NB4 (cell line): ENCODE results near the gene CUEDC1.
A peak's percentile ranks its signal among the peaks of the same experiment; 100 is the strongest.

Experiments used
- DNase-seq: peaks from one replicate; pipeline ENCODE4 v3.0.0; 2010; ENCODE audit warnings: low read depth
- H3K4me3 ChIP-seq: one replicate; pipeline ENCODE4 v1.5.1; 2011; ENCODE audit warnings: mild to moderate bottlenecking, low read depth, low read length, moderate library complexity
- CTCF ChIP-seq: IDR thresholded peaks from one replicate; pipeline ENCODE4 v1.5.1; 2012; ENCODE audit warnings: low read depth, low read length
- MAX ChIP-seq: IDR thresholded peaks from 2 replicates; pipeline ENCODE4 v1.6.1; 2011; ENCODE audit warnings: low read depth, low read length
- MYC ChIP-seq: IDR thresholded peaks from 2 replicates; pipeline ENCODE4 v1.6.1; 2011; ENCODE audit warnings: low read depth, low read length
- POLR2A ChIP-seq: IDR thresholded peaks from 2 replicates; pipeline ENCODE4 v1.6.1; 2011; ENCODE audit warnings: mild to moderate bottlenecking; ENCODE audit not compliant: insufficient read length; ENCODE audit errors: extremely low read depth

The CUEDC1 gene

GRCh38 chr17:57892146-57892819 is 62.9 kb downstream of the CUEDC1 start:
- peak; percentile 83 for DNase-seq
- TF ChIP-seq MYC (no peak), CTCF (peak; percentile 96), MAX (no peak; the same call in 1 of the 2 replicates)
- no peak overlapping the region for H3K4me3 ChIP-seq

- TF ChIP-seq CTCF (no peak), MAX (no peak), MYC (no peak), POLR2A (no peak)
- DNase-seq, result no peak
- no peak overlapping the region for H3K4me3 ChIP-seq
Observed at GRCh38 chr17:57890857-57891232, 64.4 kb downstream of the CUEDC1 start.

GRCh38 chr17:57889892-57890856 is 65.0 kb downstream of the CUEDC1 start:
- H3K4me3 ChIP-seq, result no peak overlapping the region
- no peak for TF ChIP-seq POLR2A
- no peak for DNase-seq

- no peak for DNase-seq
- TF ChIP-seq MYC, result no peak
- TF ChIP-seq CTCF, result no peak
- no peak for TF ChIP-seq POLR2A
- no peak for TF ChIP-seq MAX
- no peak overlapping the region for H3K4me3 ChIP-seq
Observed at GRCh38 chr17:57889252-57889651, 66.0 kb downstream of the CUEDC1 start.

GRCh38 chr17:57888311-57889216 is 66.6 kb downstream of the CUEDC1 start:
- no peak overlapping the region for H3K4me3 ChIP-seq
- TF ChIP-seq MYC (no peak), MAX (no peak), CTCF (no peak), POLR2A (no peak)
- no peak for DNase-seq

- no peak for DNase-seq
- no peak overlapping the region for H3K4me3 ChIP-seq
- TF ChIP-seq MYC, result no peak
- no peak for TF ChIP-seq POLR2A
Observed at GRCh38 chr17:57887161-57887560, 68.1 kb downstream of the CUEDC1 start.
